ENCODE measurements around the gene PNMA6E. TPM values are rescaled to one million over a fixed set of nuclear protein-coding genes. Genes with fewer than 3 reads are reported as not detected.

PNMA6E gene
- total RNA-seq: not detected in 2 replicates

DNA sequence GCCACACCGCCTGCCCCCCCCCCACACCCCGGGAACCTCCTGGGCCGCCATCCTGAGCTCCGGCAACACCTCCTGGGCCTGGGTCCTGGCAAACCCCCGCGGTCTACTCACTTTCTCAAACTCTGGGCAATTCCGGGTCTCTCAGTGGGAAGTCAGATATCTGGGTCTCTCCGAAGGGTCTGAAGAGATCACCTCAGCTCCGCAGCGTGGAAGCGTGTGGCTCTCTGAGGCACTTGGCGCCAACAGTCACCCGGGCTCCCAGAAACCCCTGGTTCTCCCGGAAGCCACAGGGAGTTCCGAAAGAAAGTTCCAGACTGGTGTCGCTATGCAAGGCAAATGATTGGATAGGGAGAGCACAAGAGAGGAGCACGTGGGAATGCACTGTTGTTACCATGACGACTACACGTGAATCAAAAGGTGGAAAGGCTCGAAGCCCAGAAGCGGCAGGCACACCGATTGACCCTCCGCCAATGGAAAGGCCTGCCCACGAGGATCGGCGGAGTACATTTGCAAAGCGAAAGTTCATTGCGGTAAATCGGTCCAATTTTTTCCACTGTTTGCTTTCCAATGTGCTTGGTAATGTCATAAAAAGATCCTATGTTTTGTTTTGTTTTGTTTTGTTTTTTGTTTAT, at the start of gene PNMA6E:
Gene PNMA6E (minus strand): TSS at position 218 of the 632 bp plus-strand sequence. CDS start 2,501 bp downstream, outside the sequence.
- DNase-seq (ENCODE audit: low read depth in 2 of 2): no peak

DNA sequence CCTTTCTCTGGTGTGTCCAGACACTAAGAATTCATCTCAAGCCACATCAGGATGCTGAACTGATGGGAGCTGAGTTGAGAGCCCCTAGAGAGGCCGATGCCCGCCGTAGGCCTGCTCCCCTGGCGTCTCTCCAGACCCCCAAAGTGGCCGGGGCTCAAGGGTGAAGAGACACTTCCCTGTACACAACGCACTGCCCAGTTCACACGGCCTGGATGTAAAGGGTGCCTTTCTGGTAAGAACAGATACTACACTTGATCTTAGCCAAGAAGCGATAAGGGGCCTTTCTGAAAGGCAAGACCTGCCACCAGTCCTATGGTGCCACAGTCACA, 49.8 kb upstream of the PNMA6E start:
- no peak for DNase-seq (ENCODE audit: low read depth in 2 of 2)

DNA sequence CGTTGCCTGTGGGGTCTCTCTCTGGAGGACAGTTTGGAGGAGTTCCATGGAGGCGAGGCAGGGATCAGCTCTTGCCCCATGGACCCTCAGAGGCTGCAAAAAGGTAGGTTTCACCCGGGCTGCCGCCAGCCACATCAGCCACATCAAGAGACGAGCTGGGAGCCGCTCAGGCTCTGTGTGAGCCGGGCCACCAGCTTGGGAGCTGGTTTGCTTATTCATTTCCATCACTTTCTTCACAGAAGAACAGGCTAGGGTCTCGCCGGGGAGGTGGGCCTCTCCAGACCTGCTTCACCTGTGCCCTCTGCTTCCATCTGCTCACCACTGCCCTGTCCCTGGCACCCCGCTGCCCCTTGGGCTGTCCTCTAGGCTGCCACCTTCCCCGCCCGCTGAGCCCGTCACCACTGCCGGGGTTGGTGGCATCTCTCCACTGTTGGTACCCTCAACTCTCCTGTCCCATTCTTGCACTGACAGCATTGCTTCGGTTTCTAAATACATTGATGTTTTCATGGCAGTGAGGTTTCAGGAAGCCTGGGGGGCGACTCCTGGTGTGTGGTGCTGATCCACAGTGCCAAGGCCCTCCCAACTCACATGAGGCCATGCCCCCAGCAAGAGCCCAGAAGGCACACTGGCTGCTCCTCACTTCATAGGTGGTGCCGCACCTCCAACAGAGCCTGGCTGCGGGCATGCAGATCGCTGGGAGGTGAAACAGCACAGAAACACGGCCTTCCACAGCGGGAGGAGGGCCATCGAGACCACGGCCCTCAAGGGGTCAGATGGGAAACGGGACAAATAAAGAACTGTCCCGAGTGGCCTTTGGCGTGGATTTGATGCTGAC, 49.2 kb upstream of the PNMA6E start:
- DNase-seq (ENCODE audit: low read depth in 2 of 2): no peak

DNA sequence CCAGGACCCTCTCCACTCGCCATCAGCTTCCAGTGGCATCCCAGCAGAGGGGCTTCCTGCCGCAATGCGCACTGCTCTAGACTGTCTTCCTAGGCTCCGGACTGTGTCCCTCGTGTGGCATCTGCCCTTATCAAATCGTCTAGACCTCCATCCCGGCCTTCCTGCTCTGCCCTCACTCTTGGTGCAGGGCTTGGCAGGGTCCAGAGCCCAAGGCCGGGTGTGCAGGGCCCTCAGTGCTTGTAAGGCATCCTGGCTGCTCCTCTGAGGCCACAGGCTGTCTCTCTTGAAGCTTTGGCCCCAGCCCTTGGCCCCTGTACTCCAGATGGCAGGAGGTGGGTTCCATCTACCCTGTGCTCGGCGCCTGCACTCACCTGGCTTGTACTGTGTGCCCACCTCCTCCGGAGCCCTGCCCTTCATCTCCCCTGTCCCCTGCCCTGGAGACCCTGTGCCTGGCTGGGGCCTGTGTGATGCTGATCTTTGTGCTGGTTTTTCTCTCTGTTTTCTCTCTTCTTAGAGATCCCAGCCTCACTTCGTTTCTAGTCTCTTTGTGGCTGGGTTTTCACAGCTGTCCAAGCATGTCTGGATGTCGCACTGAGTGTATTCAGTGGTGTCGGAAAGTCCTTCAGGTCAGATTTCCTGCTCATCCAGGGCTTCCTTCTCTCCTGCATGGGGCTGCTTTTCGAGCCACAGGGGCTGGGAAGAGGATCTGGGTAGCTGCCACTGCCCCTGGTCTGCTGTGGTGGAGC, 48.4 kb upstream of the PNMA6E start:
- DNase-seq (ENCODE audit: low read depth in 2 of 2): no peak

DNA sequence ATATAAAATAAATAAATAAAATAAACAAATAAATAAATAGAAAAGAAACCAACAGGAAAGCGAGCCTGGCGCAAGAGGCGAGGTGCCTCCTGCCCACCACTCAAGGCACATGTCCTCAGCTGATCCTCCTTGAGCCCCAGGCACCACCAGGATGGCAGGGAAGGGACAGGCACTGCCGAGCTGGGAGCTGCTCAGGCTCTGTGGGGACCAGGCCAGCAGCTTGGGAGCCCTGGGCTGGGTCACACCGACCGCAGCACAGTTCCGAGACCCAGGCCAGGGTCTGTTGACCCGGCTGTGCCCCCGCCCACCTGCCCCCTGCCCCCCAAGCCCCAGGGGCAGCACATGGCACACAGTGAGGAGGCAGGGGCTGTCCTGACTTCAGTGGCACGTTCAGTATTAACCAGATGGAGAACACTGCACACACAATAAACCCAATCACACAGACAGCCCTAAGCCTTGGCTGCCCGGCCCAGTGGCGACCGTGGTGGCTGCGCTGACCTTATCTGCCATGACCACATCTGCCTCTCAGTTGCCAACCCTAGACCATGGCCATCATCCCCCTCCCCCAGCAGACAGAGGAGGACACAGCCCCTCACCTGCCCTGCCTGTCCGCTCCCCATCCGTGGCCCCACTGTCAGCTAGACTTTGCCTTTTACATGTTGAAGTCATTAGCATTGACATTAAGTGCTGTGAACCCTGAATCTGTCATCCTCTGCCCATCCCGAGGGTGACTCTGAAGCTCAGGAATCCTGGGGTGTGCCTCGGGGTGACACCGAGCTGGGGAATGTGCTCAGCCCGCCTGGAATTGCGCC, 47.6 kb upstream of the PNMA6E start:
- no peak for DNase-seq (ENCODE audit: low read depth in 2 of 2)

DNA sequence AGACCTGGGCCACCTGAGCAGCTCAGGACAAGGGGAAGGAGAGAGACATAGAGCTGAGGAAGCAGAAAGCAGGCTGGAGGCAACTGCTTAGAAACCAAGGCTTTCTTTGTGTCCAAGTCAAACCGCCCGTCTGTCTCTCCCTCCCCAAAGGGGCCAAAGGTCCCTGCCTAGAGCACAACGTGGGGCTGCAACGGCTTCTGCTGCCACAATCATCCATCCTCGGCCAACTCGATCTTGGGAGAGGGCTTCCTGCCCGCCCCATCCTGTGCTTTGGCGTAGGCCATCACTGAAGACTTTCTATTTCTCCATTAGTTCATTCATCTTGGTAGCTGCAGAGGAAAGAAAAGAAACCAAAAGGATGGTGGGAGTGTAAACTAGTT, 46.4 kb upstream of the PNMA6E start:
- DNase-seq (ENCODE audit: low read depth in 2 of 2): no peak

DNA sequence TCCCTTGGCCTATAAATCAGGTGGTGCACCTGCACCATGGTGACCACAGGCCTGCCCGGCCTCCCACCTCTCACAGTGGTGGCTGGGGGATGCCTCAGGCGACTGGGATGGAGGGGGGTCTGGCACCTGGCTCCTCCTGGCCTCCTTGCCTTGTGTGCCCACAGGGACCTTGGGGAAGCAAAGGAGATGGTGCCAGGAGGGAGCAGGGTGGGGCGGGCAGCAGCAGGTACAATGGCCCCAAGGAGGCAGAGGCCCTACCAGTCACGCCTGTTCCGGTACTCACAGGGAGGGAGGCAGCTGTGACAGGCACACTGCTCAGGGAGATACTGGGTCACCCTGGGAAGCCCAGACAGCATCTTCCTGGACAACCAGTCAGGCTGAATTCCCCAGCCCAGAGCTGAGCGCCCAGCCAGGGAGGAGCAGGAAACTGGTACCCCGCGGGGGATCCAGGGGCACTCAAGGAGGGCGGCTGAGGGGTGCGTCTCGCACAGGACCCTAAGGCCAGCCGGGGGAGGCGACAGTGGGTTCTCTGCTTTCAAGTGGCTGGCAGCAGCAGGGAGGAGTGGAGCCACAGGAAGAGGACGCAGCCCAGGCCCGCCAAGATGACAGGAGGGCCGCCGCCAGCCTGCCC, 45.9 kb upstream of the PNMA6E start:
- no peak for DNase-seq (ENCODE audit: low read depth in 2 of 2)

DNA sequence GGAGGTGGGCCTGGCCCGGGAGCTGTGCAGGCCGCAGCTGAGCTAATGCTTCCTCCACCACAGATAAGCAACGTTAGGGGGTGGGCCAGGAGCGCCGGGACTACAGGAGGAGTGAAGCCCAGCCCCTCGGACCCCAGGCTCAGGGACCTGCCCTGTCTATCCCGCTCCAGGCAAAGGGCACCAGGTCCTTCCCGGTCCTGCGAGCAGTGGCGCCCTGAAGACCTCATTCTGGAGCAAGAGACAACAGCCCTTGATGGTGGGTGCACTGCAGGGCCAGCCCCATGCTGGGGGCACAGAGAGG, 45.4 kb upstream of the PNMA6E start:
- no peak for DNase-seq (ENCODE audit: low read depth in 2 of 2)

DNA sequence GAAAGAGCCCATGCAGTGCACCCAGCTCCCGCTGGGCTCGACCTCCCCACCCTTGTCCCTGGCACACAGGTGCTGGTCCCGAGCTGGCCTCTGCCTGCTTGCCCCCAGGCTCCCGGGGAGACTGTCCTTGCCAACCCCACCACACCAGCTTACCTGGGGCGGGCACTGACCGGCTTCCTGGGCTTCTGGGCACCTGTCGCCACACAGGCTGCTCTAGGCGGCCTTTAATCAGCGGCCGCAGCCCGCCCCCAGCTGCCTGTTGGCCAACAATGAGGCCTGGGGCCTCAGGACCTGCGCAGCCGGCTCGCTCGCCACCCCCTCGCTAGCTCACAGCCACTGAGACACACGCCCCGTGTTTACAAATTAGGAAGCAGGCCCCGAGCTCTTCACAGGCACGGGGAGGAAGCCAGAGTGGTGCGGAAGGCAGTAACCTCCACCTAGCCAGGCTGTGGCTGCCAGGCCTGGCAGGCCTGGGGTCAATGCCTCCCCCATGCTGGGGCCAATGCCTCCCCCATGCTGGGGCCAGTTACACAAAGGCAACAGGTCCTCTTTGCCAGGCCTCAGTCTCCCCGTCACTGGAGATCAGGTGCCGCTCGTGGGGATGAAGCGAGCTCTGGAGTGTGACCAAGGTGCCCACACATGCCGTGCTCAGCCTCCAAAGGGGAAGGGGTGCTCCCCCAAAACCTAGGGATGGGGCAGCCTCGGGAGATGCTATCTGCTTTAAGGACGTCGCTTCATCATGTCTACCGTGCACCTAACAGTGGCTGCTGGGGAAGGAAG, 44.9 kb upstream of the PNMA6E start, which contains the start of gene TREX2:
Gene TREX2 (minus strand): TSS at position 201 of the 780 bp plus-strand sequence. CDS start 626 bp downstream, outside the sequence.
- DNase-seq (ENCODE audit: low read depth in 2 of 2): no peak

DNA sequence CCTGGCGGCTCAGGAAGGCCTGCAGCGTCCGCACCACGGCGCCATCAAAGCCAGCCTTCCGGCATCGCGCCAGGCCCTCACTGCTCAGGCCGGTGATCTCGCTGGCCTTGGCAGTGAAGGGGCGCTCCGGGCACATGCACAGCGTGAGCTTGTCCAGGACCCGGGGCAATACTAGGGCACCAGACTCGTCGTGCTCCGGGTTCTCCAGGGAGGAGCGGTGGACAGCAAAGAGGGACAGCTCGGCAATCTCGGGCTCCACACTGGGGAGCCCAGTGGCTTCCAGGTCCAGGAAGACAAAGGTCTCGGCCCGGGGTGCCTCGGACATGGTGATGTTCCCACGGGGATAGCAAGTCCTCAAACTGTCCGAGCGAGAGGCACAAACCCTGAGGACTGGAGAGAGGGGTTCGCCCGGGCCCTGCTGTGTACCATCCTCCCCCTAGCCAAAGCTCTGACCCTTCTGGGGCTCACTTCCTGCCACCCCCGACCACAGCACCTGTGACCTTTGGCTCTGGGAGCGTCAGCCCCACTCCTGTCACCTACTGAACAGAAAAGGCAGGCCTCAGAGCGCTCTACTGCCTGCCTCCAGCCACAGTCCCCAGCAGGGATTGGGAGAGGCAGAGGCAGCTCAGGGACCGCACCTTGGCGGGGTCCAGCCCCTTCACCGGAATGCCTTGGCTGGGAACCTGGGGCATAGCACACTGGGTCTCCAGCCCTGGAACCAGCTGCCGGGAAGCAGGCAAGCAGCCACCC, 44.1 kb upstream of the PNMA6E start:
- no peak for DNase-seq (ENCODE audit: low read depth in 2 of 2)

DNA sequence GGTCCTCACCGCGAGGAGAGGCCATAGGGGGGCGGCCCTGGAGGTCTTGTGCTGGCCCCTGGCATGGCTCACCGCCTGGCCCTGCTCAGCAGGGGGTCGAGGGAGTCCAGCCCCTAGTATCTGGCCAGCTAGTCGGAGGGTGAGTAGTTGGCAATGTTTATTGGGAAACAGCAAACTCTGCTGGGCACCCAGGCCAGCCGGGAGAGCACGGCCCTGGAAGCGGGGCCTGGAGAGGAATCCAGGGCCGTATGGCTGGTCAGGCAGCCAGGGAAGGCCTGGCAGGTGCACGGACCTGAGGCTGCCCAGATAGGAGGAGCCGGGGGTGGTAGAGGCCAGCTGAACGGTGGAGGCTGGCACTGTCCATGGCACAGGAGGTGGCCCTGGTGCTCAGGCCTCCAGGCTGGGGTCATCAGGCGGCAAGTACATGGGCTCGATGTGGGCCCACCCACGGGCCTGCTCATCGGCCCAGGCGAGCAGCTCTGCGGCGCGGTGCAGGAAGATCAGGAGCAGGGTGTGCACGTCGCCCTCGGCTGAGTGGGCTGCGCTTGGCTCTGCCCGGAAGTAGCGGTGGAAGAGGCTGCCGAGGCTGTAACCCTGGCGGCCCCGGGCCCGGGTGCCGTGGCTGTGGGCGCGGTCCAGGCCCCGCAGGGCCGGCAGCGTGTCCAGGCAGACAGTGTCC, 43.3 kb upstream of the PNMA6E start:
- no peak for DNase-seq (ENCODE audit: low read depth in 2 of 2)

DNA sequence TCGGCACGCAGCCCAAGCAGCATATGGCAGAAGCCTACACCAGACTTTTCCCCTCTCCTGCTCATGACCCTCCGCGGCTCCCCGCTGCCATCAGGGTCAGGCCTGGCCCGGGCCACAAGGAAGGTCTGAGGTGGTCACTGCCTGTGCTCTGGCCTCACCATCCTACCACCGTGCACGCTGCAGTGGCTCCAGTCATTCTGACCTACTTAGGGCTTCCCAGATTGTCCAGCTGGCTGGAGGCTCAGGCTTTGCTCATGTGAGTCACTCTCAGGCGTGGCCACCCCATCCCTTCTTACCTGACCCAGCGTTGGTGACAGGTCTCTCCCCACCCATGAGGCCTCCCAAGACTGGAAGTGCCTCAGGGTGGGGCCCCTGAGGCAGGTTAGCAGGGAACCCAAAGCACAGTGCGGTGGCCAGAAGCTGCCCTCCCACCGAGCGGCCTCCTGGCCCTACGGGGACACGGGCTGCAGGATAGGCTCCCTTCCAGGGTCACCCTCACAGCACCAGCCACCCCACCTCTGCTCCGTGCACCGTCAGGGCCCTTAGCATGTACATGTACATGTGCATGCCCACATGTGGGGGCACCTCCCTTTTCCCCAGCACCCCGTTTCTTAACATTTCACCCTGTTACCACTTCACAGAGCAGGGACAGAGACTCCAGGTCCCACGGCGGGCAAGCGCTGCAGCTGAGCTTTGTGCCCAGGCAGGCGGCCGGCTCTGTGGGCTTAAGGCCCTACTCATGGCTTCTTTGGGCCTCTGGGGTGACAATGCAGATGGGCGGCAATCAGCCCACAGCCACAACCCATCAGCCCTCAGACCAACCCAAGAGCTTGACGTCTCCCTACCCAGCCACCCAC, 42.6 kb upstream of the PNMA6E start:
- no peak for DNase-seq (ENCODE audit: low read depth in 2 of 2)

DNA sequence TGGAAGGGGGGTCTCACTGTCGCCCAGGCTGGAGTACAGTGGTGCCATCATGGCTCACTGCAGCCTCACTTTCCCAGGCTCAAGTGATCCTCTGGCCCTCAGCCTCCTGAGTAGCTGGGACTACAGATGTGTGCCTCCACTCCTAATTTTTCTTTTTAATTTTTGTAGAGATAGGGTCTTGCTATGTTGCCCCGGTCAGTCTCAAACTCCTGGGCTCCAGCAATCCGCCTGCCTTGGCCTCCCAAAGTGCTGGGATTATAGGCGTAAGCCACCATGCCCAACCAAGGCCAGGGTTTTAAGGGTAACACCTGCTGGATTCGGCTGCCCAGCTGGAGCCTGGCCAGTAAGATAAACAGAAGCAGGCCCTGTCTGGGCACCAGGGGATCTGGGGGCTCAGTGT, 41.3 kb upstream of the PNMA6E start:
- no peak for DNase-seq (ENCODE audit: low read depth in 2 of 2)

DNA sequence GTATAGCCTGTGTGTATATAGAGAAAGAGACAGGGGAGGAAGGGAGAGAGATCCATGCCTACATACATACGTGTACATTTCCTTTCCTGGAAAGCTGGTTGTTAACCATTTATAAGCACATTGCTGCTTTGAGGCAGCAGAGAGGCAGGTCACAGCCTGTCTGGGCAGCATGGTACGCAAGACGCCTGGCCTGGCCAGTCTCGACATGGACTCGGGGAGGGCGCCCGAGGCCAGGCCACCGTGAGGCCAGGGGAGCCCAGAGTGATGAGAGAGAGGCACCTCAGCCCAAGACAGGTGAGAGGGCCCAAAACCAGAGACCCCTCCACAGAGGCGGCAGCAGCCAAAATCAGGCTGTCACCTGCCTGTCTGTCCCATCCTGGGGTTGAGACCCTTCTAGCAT, 40.8 kb upstream of the PNMA6E start:
- no peak for DNase-seq (ENCODE audit: low read depth in 2 of 2)

DNA sequence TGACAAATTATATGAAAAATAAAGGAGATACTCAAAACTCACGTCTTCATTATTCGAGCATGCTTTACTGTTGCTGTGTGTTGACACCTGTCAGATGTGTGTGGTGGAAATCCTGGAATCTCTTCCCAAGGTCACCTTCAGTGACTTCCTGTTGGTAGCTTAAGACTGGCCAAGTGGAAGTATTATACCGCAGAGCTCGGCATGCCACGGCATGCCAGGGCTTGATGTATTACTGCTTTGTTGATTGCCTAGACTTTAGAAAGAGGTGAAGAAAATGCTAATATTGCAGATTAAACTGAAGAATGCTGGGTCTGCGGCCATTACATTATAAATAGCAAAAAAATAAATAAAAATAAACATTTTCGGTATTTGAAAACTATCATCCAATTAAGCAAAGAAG, 40.1 kb upstream of the PNMA6E start:
- DNase-seq (ENCODE audit: low read depth in 2 of 2): no peak

DNA sequence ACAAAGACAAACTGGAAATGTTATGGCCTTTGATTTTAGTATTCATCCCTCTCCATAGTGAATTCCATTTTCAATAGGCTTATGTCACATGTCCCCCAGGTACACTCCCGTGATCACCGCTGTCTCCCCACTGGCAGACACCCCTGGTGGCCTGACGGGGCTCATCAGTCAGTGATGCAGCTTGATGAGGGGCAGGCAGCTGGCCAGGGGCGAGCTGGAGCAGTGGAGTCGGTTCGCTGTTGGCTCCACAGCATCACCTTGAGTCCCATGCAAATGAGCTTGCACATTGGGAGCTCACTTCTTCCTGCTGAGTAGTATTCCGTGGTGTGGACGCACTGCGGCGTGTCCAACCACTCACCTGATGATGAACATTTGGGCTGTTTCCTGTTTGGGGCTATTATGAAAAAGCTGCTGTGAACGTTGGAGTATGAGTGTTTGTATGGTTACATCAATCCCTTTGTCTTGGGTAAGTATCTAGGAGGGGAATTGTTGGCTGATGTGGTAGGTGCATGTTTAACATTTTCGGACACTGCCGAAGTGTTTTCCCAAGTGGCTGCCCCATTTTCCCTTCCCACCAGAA, 39.5 kb upstream of the PNMA6E start:
- no peak for DNase-seq (ENCODE audit: low read depth in 2 of 2)

DNA sequence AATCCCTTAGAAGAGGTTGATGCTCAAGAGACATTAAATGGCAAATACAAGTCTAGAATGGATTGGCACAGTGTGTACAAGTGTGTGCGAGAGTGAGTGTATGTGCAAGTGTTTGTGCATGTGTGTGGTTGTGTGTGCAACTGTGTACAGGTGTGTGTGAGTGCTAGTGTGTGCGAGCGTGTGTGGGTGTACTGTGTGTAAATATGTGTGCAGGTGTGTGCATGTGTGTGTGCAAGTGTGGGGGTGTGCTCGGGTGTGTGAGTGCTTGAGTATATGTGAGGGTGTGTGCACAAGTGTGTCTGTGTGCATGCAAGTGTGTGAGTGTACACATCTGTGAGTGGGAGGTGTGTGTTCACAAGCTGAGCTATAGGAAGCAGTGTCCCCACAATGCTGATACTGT, 38.8 kb upstream of the PNMA6E start:
- no peak for DNase-seq (ENCODE audit: low read depth in 2 of 2)

DNA sequence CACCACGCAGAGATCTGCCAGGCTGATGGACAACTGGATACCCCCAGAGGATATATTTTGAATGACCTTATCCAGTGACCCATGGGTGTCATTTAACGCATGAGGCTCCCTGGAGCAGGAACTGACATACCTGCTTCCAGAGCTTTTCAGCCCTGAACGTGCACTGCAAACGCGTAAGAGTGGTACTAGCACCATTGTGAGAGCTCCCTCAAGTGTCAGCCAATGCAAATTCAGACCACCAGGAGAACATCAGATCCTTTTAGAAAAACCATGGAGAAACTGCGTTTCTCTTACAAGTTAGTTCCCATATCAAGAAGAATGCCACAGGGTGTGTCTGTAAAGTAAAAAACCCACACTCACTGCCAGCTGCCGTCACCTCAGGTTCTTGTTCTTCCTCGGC, 37.4 kb upstream of the PNMA6E start:
- DNase-seq (ENCODE audit: low read depth in 2 of 2): peak in 1 of 2 donors; percentile 55
